ENCODE results near the gene TSPYL6. TPM values are rescaled to one million over a fixed set of nuclear protein-coding genes. Genes with fewer than 3 reads are reported as not detected.
"Not testable (repeated sequence)": the region's sequence is repeated elsewhere in the genome, so short reads cannot be mapped to it uniquely, and the experiment has no call there.

The TSPYL6 gene
- total and polyA plus RNA-seq, 2 donors (not counting 3 experiments of a cell fraction or from before 2014, with no cell fraction given): 0.03 TPM; not detected in 1

DNA sequence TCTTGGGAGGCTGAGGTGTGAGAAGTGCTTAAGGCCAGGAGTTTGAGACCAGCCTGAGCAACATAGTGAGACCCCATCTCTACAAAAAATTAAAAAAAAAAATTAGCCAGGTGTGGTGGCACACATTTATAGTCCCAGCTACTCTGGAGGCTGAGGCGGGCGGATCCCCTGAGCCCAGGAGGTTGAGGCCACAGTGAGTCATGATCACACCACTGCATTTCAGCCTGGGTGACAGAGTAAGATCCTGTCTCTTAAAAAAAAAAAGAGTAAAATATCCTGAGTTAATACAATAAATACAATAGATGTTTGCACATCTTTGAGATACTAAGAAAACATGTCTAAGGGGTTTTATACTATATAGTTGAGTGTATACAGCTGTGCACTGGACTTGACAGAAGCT is 38.6 kb upstream of the TSPYL6 start:
- H3K36me3 ChIP-seq (ENCODE audit: control insufficient read depth in 2 of 2, extremely low read depth in 1 of 2, insufficient read depth in 2 of 2, low read length in 2 of 2); intact Hi-C loops (cut with micrococcal nuclease); POLR2A ChIA-PET: not testable (repeated sequence)

DNA sequence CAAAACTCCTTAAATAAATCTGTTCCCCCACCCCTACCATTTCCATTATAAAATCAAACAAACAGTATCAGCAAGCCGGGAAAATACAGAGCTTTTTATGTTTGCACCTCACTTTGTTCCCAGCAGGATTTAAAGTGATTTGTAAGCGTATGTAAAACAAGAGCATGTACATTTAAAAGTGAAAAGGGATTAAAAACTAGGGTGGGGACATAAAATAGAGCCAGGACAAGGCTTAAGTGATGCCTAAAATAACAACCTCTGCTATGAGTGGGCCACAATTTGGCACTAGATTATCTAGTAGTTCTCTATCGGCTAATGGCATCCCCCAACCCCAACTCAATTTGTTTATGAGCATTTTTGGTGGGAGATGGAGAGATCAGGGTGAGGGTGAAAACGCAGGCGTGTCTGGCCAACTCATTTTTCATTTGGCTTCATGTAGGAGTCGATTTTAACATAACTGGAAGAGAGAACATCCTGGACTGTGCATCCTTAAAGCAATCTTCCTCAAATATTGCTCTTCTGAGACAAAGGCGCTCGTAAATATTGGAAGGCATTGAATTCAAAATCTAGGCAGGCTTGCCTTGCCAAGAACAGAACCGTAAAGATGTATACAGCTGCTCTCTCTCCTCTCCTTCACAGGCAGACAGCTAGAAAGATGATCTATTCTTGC is 34.5 kb upstream of the TSPYL6 start:
- no peak for FAIRE-seq
- TF ChIP-seq, protein P1, sequence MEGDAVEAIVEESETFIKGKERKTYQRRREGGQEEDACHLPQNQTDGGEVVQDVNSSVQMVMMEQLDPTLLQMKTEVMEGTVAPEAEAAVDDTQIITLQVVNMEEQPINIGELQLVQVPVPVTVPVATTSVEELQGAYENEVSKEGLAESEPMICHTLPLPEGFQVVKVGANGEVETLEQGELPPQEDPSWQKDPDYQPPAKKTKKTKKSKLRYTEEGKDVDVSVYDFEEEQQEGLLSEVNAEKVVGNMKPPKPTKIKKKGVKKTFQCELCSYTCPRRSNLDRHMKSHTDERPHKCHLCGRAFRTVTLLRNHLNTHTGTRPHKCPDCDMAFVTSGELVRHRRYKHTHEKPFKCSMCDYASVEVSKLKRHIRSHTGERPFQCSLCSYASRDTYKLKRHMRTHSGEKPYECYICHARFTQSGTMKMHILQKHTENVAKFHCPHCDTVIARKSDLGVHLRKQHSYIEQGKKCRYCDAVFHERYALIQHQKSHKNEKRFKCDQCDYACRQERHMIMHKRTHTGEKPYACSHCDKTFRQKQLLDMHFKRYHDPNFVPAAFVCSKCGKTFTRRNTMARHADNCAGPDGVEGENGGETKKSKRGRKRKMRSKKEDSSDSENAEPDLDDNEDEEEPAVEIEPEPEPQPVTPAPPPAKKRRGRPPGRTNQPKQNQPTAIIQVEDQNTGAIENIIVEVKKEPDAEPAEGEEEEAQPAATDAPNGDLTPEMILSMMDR (IDR thresholded peaks at IDR 0.05; ENCODE audit: extremely low read depth in 1 of 2, insufficient read depth in 1 of 2, low read depth in 1 of 2, low read length in 2 of 2): no peak
- TF ChIP-seq JUN (IDR thresholded peaks at IDR 0.05; ENCODE audit: borderline replicate concordance, insufficient read depth, insufficient read length, low read depth) (no peak), MYC (IDR thresholded peaks at IDR 0.05; ENCODE audit: low read depth, low read length) (no peak), POLR2AphosphoS5 (IDR thresholded peaks at IDR 0.05; ENCODE audit: insufficient read depth, low read depth, low read length) (no peak), FOS (IDR thresholded peaks at IDR 0.05; ENCODE audit: borderline replicate concordance, insufficient read depth, low read length) (no peak), GATA2 (IDR thresholded peaks at IDR 0.05; ENCODE audit: insufficient read depth, insufficient read length, low read depth, low read length) (no peak), EZH2 (IDR thresholded peaks at IDR 0.05; ENCODE audit: borderline replicate concordance, low read depth, low read length, severe bottlenecking) (no peak)
- TF ChIP-seq, protein P2, sequence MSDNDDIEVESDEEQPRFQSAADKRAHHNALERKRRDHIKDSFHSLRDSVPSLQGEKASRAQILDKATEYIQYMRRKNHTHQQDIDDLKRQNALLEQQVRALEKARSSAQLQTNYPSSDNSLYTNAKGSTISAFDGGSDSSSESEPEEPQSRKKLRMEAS (IDR thresholded peaks at IDR 0.05; ENCODE audit: insufficient read depth, insufficient read length): no peak
- Histone ChIP-seq H3K4me3 (replicated peaks in 1 of 3; ENCODE audit: insufficient read depth in 1 of 3, low read depth in 1 of 3, low read length in 3 of 3) (no peak overlapping the region), H4K20me1 (replicated peaks; ENCODE audit: control insufficient read depth, extremely low read depth, insufficient read depth, low read length) (no peaks in the 10 kb centered on the region), H3K79me2 (ENCODE audit: control insufficient read depth, insufficient read depth, low read length) (no peaks in the 10 kb centered on the region), H3K36me3 (ENCODE audit: control insufficient read depth in 2 of 2, extremely low read depth in 1 of 2, insufficient read depth in 2 of 2, low read length in 2 of 2) (no peaks in the 10 kb centered on the region), H3K9me1 (replicated peaks; ENCODE audit: control insufficient read depth, extremely low read depth, insufficient read depth, low read length) (no peaks in the 10 kb centered on the region), H3K4me1 (ENCODE audit: control insufficient read depth, extremely low read depth, insufficient read depth, low read length) (no peaks in the 10 kb centered on the region), H3K27me3 (ENCODE audit: control insufficient read depth in 2 of 2, insufficient read depth in 2 of 2, low read length in 2 of 2) (peaks cover 0 to 1% of the 10 kb centered on the region in 2 experiments), H3K9ac (replicated peaks; ENCODE audit: extremely low read depth, insufficient read depth, low read length) (no peak overlapping the region), H3K4me2 (ENCODE audit: insufficient read depth, low read length) (no peak overlapping the region), H3K9me3 (replicated peaks; ENCODE audit: control insufficient read depth, insufficient read depth, low read length) (no peaks in the 10 kb centered on the region), H3K27ac (ENCODE audit: insufficient read depth, low read depth, low read length) (no peak overlapping the region), H2AFZ (ENCODE audit: low read depth, low read length) (no peak overlapping the region)
- ChIA-PET CTCF (interaction anchor here (0.7 to 1.7 kb wide), 2 partner anchors 11 to 14 kb away, joined by 4 read pairs; no protein-coding TSS in a partner anchor), POLR2A (no interaction called here)
- intact Hi-C loops (cut with micrococcal nuclease): no loop called here
- no peak for DNase-seq (ENCODE audit: low read depth, low spot score)
- dilution Hi-C loops (cut with MboI; ENCODE audit: extremely low pct_ligation_motif_present, low sequenced_read_pairs): no loop called here
- no TSS peak for BruUV-seq (replicated peaks)

More for the DNA sequence above, 38.6 kb upstream of the TSPYL6 start:
- BruUV-seq (replicated peaks); H3K9me3 ChIP-seq (replicated peaks; ENCODE audit: control insufficient read depth, insufficient read depth, low read length); H4K20me1 ChIP-seq (replicated peaks; ENCODE audit: control insufficient read depth, extremely low read depth, insufficient read depth, low read length); H3K27ac ChIP-seq (ENCODE audit: insufficient read depth, low read depth, low read length); DNase-seq (ENCODE audit: low read depth, low spot score); H3K4me3 ChIP-seq (replicated peaks in 1 of 3; ENCODE audit: insufficient read depth in 1 of 3, low read depth in 1 of 3, low read length in 3 of 3); CTCF ChIA-PET; H3K4me1 ChIP-seq (ENCODE audit: control insufficient read depth, extremely low read depth, insufficient read depth, low read length); H3K9ac ChIP-seq (replicated peaks; ENCODE audit: extremely low read depth, insufficient read depth, low read length); H3K9me1 ChIP-seq (replicated peaks; ENCODE audit: control insufficient read depth, extremely low read depth, insufficient read depth, low read length); H3K79me2 ChIP-seq (ENCODE audit: control insufficient read depth, insufficient read depth, low read length); H3K4me2 ChIP-seq (ENCODE audit: insufficient read depth, low read length); FAIRE-seq; H3K27me3 ChIP-seq (ENCODE audit: control insufficient read depth in 2 of 2, insufficient read depth in 2 of 2, low read length in 2 of 2); H2AFZ ChIP-seq (ENCODE audit: low read depth, low read length); dilution Hi-C loops (cut with MboI; ENCODE audit: extremely low pct_ligation_motif_present, low sequenced_read_pairs): not testable (repeated sequence)
